Measurements from ENCODE around the gene TNFRSF21. TPM values are rescaled to one million over a fixed set of nuclear protein-coding genes. Genes with fewer than 3 reads are reported as not detected.

The TNFRSF21 gene
- total RNA-seq, 4 donors from 2014 or later, result 43.4 to 78.9 (median 63.0) TPM

- no peaks in the 10 kb centered on the region for H3K27me3 ChIP-seq
- WGBS, 2 donors, result 56 to 68% methylated on average over 1 of the region's 1 CpG
- TF ChIP-seq POLR2A (IDR thresholded peaks at IDR 0.05), result no peak
- no peak for TF ChIP-seq CTCF (IDR thresholded peaks at IDR 0.05)
- no peaks in the 10 kb centered on the region for H3K9me3 ChIP-seq
- H3K36me3 ChIP-seq, result peaks cover 0 to 48% (median 0%) of the 10 kb centered on the region in 3 donors
- intact Hi-C loops (cut with DNase I), result no loop called here
- no peaks in the 10 kb centered on the region for H3K4me1 ChIP-seq
- no peak overlapping the region for H3K27ac ChIP-seq
- H3K4me3 ChIP-seq, result no peak overlapping the region
- DNase-seq, result no peak
These were observed 47.5 kb downstream of the TNFRSF21 start for GRCh38 chr6:47262231-47262630.

DNA sequence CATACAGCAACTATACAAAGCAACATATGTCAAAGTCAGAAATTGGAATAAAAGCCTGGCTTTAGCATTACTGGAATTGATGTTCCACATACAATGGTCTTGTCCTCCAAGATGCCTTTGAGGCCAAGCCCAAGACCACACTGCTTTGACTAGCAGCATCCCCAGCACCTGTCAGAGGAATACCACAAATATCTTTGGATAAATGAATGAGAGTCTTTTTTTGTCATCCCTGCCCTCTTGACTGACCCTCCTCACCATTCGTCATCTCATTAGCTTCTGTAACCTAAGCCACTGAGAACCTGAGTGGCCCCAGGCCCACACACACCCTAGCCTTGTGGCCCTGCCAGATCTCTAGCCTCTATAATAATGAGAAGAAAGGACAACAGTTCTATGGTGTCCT, 48.5 kb downstream of the TNFRSF21 start:
- Histone ChIP-seq H3K4me3 (no peak overlapping the region), H3K36me3 (peaks cover 0 to 40% (median 0%) of the 10 kb centered on the region in 3 donors), H3K27me3 (no peaks in the 10 kb centered on the region), H3K27ac (no peak overlapping the region), H3K4me1 (no peaks in the 10 kb centered on the region), H3K9me3 (no peaks in the 10 kb centered on the region)
- no peak for DNase-seq
- TF ChIP-seq CTCF (IDR thresholded peaks at IDR 0.05), result no peak
- no peak for TF ChIP-seq POLR2A (IDR thresholded peaks at IDR 0.05)
- intact Hi-C loops (cut with DNase I), result no loop called here
- 64 to 100% methylated on average over 1 of the region's 1 CpG for WGBS, 2 donors

DNA sequence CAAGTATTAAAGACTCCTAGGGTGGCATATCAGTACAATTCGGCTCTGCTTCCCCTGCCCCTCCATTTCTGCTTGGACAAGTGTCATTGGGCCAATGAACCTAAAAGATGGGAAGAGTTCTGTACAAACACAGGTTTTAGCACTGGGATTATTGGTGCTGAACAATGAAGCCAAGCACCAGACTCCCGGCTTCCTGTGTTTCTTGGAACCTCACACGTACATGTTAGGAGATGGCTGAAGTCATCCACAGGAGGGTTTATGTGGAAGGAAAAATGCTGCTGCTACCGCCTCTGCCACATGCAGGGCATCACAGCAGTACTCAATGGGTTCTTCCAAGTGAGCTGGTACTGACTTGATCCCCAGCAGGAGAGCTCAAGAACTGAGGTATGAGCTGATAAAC, 49.7 kb downstream of the TNFRSF21 start:
- TF ChIP-seq POLR2A (IDR thresholded peaks at IDR 0.05) (no peak), CTCF (IDR thresholded peaks at IDR 0.05) (no peak)
- DNase-seq, result no peak

GRCh38 chr6:47258724-47259347, 50.9 kb downstream of the TNFRSF21 start:
- peaks cover 0 to 49% (median 0%) of the 10 kb centered on the region in 3 donors for H3K36me3 ChIP-seq
- no peaks in the 10 kb centered on the region for H3K9me3 ChIP-seq
- TF ChIP-seq CTCF (IDR thresholded peaks at IDR 0.05), result no peak
- TF ChIP-seq POLR2A (IDR thresholded peaks at IDR 0.05), result no peak
- no peaks in the 10 kb centered on the region for H3K27me3 ChIP-seq
- DNase-seq, result no peak
- 49 to 57% methylated on average over 3 of the region's 3 CpGs for WGBS, 2 donors
- no peak overlapping the region for H3K4me3 ChIP-seq
- intact Hi-C loops (cut with DNase I), result no loop called here
- no peaks in the 10 kb centered on the region for H3K4me1 ChIP-seq
- H3K27ac ChIP-seq, result no peak overlapping the region

More for the DNA sequence above, 49.7 kb downstream of the TNFRSF21 start:
- intact Hi-C loops (cut with DNase I), result no loop called here
- WGBS, 2 donors, result 62 to 73% methylated on average over 4 of the region's 4 CpGs
- Histone ChIP-seq H3K27me3 (no peaks in the 10 kb centered on the region), H3K27ac (no peak overlapping the region), H3K9me3 (no peaks in the 10 kb centered on the region), H3K4me3 (no peak overlapping the region), H3K4me1 (no peaks in the 10 kb centered on the region), H3K36me3 (peaks cover 0 to 47% (median 0%) of the 10 kb centered on the region in 3 donors)

- WGBS, 2 donors, result 86% methylated on average over 6 of the region's 6 CpGs
- H3K36me3 ChIP-seq, result peaks cover 0 to 65% (median 4%) of the 10 kb centered on the region in 3 donors
- no peaks in the 10 kb centered on the region for H3K9me3 ChIP-seq
- no peaks in the 10 kb centered on the region for H3K4me1 ChIP-seq
- TF ChIP-seq CTCF (IDR thresholded peaks at IDR 0.05), result no peak
- TF ChIP-seq POLR2A (IDR thresholded peaks at IDR 0.05), result no peak
- intact Hi-C loops (cut with DNase I), result no loop called here
- no peak overlapping the region for H3K27ac ChIP-seq
- DNase-seq, result no peak
- no peak overlapping the region for H3K4me3 ChIP-seq
- no peaks in the 10 kb centered on the region for H3K27me3 ChIP-seq
These were observed 52.5 kb downstream of the TNFRSF21 start for GRCh38 chr6:47256981-47257730.

All from esophagus squamous epithelium (tissue), 5 donors.